ENCODE data around the gene COL15A1.
A peak's percentile ranks its signal among the peaks of the same experiment; 100 is the strongest.

Gene COL15A1

DNA sequence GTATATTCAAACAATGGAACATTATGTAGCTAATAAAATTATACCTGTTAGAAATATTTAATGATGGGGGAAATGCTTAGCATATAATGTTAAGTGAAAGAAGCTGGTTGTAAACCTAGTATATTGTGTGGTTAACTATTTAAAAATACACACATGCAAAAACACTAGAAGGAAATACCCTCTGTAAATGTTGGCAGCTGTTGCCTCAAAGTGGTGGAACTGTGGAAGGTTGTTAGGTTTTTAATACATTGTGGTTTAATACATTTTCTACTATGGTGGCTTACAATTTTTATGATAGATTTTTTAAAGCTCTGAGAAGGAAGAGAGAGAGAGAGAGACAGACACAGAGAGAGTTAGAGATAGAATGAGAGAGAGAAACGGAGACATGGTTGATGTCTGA is 74.9 kb downstream of the COL15A1 start:
- no peak for TF ChIP-seq CTCF (IDR thresholded peaks at IDR 0.05; ENCODE audit: low read depth, low read length)
- no peak overlapping the region for H3K4me3 ChIP-seq (replicated peaks in 1 of 2; ENCODE audit: low read depth in 2 of 2, low read length in 2 of 2)
- no peak for DNase-seq (ENCODE audit: low read depth in 2 of 2)

DNA sequence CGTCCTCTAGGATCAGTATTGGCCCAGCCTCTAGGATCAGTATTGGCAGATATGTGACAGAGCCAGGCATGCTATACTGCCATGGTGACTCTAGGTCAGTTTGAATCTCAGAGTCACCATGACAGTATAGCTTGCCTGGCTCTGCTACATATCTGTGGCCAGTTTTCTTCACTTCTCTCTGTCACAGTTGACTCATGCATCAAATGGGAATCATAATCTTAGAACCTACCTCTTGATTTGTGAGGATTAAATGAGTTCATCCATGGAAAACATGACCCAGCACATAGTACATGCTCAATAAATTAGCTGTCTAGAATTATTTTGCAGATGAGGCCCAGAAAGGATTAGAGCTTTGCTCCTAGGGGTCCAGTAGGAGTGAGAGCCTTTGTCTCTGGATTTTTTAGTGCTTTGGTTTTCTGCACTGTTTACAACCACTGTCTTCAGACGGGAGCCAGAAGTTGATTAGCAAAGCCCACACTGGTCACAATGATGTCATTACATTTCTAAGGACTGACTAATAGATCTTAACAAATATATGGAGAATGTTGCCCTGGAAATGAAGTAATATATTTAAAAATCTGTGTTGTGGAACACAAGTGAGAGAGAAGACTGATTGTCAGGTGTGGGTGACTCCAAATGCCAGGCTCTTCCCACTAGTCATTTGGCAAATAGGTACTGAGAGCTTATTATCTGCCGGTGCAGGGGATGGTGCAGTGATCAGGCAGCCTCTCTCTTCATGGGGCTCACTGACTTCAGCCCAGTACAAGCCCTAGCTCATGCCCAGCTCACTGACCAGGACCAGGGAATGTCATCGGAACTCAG is 76.0 kb downstream of the COL15A1 start:
- no peak for TF ChIP-seq CTCF (IDR thresholded peaks at IDR 0.05; ENCODE audit: low read depth, low read length)
- H3K4me3 ChIP-seq (replicated peaks in 1 of 2; ENCODE audit: low read depth in 2 of 2, low read length in 2 of 2) = no peak overlapping the region
- DNase-seq (ENCODE audit: low read depth in 2 of 2) = peak; percentile 92 to 97

GRCh38 chr9:99020786-99021436 is 77.2 kb downstream of the COL15A1 start:
- no peak for TF ChIP-seq CTCF (IDR thresholded peaks at IDR 0.05; ENCODE audit: low read depth, low read length)
- H3K4me3 ChIP-seq (replicated peaks in 1 of 2; ENCODE audit: low read depth in 2 of 2, low read length in 2 of 2) = no peak overlapping the region
- no peak for DNase-seq (ENCODE audit: low read depth in 2 of 2)

DNA sequence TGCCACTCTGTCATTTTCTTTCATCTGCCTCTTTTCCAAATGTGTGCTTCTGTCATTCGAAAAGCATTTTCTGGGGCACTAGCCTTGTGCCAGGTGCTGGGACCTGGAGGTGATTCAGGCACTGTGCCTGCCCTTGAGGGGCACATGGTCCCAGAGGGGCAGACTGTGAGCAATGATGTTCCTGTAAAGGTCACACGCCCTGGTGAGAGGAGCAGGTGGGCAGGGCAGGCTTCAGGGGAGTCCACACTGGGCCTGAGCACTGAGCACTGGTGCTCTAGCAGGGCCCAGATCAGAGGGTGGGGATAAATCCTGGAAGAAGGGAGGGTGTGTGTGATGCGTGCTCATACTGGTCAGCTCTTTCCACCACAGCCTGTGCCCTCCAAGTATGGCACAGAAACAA is 77.8 kb downstream of the COL15A1 start:
- no peak for DNase-seq (ENCODE audit: low read depth in 2 of 2)
- TF ChIP-seq CTCF (IDR thresholded peaks at IDR 0.05; ENCODE audit: low read depth, low read length) = no peak
- H3K4me3 ChIP-seq (replicated peaks in 1 of 2; ENCODE audit: low read depth in 2 of 2, low read length in 2 of 2) = no peak overlapping the region

GRCh38 chr9:99023231-99023630 is 79.5 kb downstream of the COL15A1 start:
- DNase-seq (ENCODE audit: low read depth in 2 of 2) = no peak
- H3K4me3 ChIP-seq (replicated peaks in 1 of 2; ENCODE audit: low read depth in 2 of 2, low read length in 2 of 2) = no peak overlapping the region
- no peak for TF ChIP-seq CTCF (IDR thresholded peaks at IDR 0.05; ENCODE audit: low read depth, low read length)

DNA sequence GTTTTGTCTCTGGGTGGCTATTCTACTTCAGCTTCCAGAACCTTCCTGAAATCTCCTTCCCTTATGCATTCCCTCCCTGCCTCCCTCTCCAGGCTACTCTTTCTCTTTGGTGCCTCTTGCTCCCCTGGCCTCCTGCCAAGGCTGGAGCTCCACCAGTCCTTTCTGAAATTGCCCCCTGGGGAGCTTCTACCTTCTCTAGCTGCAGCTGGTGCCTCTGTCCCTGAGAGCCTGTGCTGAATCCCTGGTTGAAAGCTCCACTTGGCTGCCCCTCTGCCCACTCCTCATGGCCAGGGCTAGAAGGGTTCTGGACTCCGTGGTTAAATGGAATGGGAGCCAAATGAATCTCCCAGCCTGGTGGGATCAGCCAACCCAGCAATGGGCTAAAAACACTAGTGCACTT is 80.1 kb downstream of the COL15A1 start:
- DNase-seq (ENCODE audit: low read depth in 2 of 2) = peak; percentile 54 to 60
- no peak overlapping the region for H3K4me3 ChIP-seq (replicated peaks in 1 of 2; ENCODE audit: low read depth in 2 of 2, low read length in 2 of 2)
- TF ChIP-seq CTCF (IDR thresholded peaks at IDR 0.05; ENCODE audit: low read depth, low read length) = no peak

Measured in cardiac fibroblast (primary cell).